ENCODE measurements around the gene TOMM40L.

Gene TOMM40L

DNA sequence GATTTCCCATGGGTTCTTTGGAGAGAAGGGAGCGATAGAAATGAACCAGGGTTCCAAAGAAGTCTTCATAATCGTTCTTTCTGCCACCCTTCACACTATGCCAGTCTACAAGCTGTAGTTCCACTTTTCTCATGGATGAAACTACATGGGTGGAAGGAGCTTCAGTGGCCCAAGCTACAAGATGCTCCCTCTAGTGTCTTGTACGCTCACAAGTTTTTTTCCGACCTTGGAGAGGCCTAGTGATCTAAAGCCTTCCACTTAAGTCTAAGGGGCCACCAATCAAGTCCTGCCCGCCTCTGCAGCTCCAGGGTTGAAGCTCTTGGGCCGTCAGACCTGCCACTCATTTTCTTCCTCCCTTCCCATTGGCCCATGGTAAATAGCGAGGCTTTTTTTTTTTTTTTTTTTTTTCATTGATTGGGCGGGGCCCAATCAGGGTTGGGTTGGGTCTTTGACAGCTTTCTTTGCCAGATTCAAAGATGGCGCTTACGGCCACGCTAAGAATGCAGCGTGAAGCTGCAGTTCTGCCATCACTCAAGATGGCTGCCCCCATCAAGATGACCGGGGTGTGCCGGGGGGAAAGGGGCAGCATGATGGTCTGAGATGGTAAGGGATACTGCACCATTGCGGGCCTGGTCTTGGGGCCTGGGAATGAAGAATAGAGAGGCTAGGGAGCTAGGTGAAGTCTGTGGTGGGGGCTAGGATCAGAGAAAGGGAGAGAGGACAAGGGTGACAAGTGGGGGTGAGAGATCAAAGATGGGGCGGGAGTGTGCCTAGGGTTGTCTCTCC lies at the start of gene TOMM40L:
Gene TOMM40L, plus strand, starts transcription at position 527 of the 786 bp plus-strand sequence. CDS start 430 bp downstream, outside the sequence.
- Histone ChIP-seq H3K9me3 (ENCODE audit: low read length) (no peaks in the 10 kb centered on the region), H3K36me3 (ENCODE audit: insufficient read depth, low read length) (peaks cover 19% of the 10 kb centered on the region), H3K4me3 (ENCODE audit: low read length) (peak within 1 kb of the TSS; percentile 90), H2AFZ (ENCODE audit: low read depth, low read length) (peak within 1 kb of the TSS; percentile 52), H3K27me3 (ENCODE audit: insufficient read depth, low read length) (no peaks in the 10 kb centered on the region), H3K4me1 (ENCODE audit: insufficient read depth, low read length) (peaks cover 10% of the 10 kb centered on the region)

GRCh38 chr1:161176468-161177111 lies 49.3 kb upstream of the TOMM40L start:
- H3K36me3 ChIP-seq (ENCODE audit: insufficient read depth, low read length): peaks cover 38% of the 10 kb centered on the region
- no peaks in the 10 kb centered on the region for H3K27me3 ChIP-seq (ENCODE audit: insufficient read depth, low read length)
- H3K4me1 ChIP-seq (ENCODE audit: insufficient read depth, low read length): peaks cover 12% of the 10 kb centered on the region
- H2AFZ ChIP-seq (ENCODE audit: low read depth, low read length): peak overlapping the region; percentile 57
- peak overlapping the region; percentile 66 for H3K4me3 ChIP-seq (ENCODE audit: low read length)
- no peaks in the 10 kb centered on the region for H3K9me3 ChIP-seq (ENCODE audit: low read length)

- Histone ChIP-seq H3K4me3 (ENCODE audit: low read length) (peak within 1 kb of the TSS; percentile 66), H3K4me1 (ENCODE audit: insufficient read depth, low read length) (peaks cover 12% of the 10 kb centered on the region), H3K9me3 (ENCODE audit: low read length) (no peaks in the 10 kb centered on the region), H3K27me3 (ENCODE audit: insufficient read depth, low read length) (no peaks in the 10 kb centered on the region), H3K36me3 (ENCODE audit: insufficient read depth, low read length) (peaks cover 31% of the 10 kb centered on the region), H2AFZ (ENCODE audit: low read depth, low read length) (peak within 1 kb of the TSS; percentile 57)
Measured at GRCh38 chr1:161177112-161177935, 48.5 kb upstream of the TOMM40L start, which contains the start of gene B4GALT3. TSS of gene B4GALT3 (minus strand) at chr1:161177507. CDS start at chr1:161176060, 1,447 bp downstream.

- H3K4me1 ChIP-seq (ENCODE audit: insufficient read depth, low read length): peaks cover 12% of the 10 kb centered on the region
- H2AFZ ChIP-seq (ENCODE audit: low read depth, low read length): peak overlapping the region; percentile 57
- H3K9me3 ChIP-seq (ENCODE audit: low read length): no peaks in the 10 kb centered on the region
- no peaks in the 10 kb centered on the region for H3K27me3 ChIP-seq (ENCODE audit: insufficient read depth, low read length)
- H3K36me3 ChIP-seq (ENCODE audit: insufficient read depth, low read length): peaks cover 27% of the 10 kb centered on the region
- peak overlapping the region; percentile 66 for H3K4me3 ChIP-seq (ENCODE audit: low read length)
Measured at GRCh38 chr1:161177936-161178244, 48.0 kb upstream of the TOMM40L start.

DNA sequence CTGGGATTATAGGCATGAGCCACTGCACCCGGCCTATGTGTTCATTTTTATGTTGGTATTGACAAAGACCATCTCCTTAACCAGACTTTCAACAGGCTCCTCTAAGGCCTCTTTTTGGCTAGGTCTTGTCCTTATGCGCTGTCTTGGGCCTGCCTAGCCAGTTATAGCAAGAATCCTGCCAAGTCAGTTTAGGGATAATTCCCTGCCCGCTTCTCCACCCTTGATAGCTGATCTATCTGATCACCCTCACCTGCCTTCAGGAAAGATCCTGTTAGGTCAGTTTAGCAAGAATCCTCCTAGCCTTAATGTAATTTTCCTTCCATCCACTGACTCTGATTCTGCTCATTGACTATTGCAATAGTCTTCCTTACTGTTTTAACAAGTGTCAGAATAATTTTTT lies 46.2 kb upstream of the TOMM40L start:
- no peaks in the 10 kb centered on the region for H3K27me3 ChIP-seq (ENCODE audit: insufficient read depth, low read length)
- H3K4me3 ChIP-seq (ENCODE audit: low read length): no peak overlapping the region
- no peaks in the 10 kb centered on the region for H3K9me3 ChIP-seq (ENCODE audit: low read length)
- H3K4me1 ChIP-seq (ENCODE audit: insufficient read depth, low read length): peaks cover 12% of the 10 kb centered on the region
- no peak overlapping the region for H2AFZ ChIP-seq (ENCODE audit: low read depth, low read length)
- peaks cover 13% of the 10 kb centered on the region for H3K36me3 ChIP-seq (ENCODE audit: insufficient read depth, low read length)

GRCh38 chr1:161180639-161181038 lies 45.2 kb upstream of the TOMM40L start:
- Histone ChIP-seq H3K36me3 (ENCODE audit: insufficient read depth, low read length) (peaks cover 4% of the 10 kb centered on the region), H3K4me1 (ENCODE audit: insufficient read depth, low read length) (peaks cover 12% of the 10 kb centered on the region), H3K27me3 (ENCODE audit: insufficient read depth, low read length) (no peaks in the 10 kb centered on the region), H2AFZ (ENCODE audit: low read depth, low read length) (no peak overlapping the region), H3K4me3 (ENCODE audit: low read length) (no peak overlapping the region), H3K9me3 (ENCODE audit: low read length) (no peaks in the 10 kb centered on the region)

GRCh38 chr1:161182214-161182613 lies 43.6 kb upstream of the TOMM40L start:
- no peaks in the 10 kb centered on the region for H3K9me3 ChIP-seq (ENCODE audit: low read length)
- H3K4me3 ChIP-seq (ENCODE audit: low read length): no peak overlapping the region
- no peaks in the 10 kb centered on the region for H3K36me3 ChIP-seq (ENCODE audit: insufficient read depth, low read length)
- peaks cover 2% of the 10 kb centered on the region for H3K4me1 ChIP-seq (ENCODE audit: insufficient read depth, low read length)
- no peak overlapping the region for H2AFZ ChIP-seq (ENCODE audit: low read depth, low read length)
- H3K27me3 ChIP-seq (ENCODE audit: insufficient read depth, low read length): no peaks in the 10 kb centered on the region

DNA sequence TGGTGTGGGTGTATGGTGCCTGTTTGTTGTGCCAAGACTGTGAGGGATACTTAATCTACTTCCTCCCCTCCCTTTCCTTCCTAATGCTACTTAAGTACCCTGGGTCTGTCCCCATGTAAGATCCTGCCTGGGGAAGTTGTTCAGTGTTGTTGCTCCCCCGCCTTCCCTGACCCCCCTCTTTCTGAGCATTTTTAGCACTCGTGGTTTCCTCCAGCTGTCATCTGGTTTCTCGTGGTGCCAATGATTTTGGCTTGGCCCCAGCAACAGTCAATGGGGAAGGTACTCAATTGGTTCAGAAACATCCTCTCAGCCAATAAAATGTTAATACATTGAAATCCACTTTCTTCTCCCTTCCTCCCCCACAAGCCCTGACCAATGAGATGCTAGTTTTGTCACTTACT lies 40.6 kb upstream of the TOMM40L start:
- Histone ChIP-seq H3K4me1 (ENCODE audit: insufficient read depth, low read length) (no peaks in the 10 kb centered on the region), H3K27me3 (ENCODE audit: insufficient read depth, low read length) (no peaks in the 10 kb centered on the region), H3K9me3 (ENCODE audit: low read length) (no peaks in the 10 kb centered on the region), H2AFZ (ENCODE audit: low read depth, low read length) (no peak overlapping the region), H3K4me3 (ENCODE audit: low read length) (no peak overlapping the region), H3K36me3 (ENCODE audit: insufficient read depth, low read length) (no peaks in the 10 kb centered on the region)

GRCh38 chr1:161185732-161186311 lies 40.0 kb upstream of the TOMM40L start:
- Histone ChIP-seq H3K27me3 (ENCODE audit: insufficient read depth, low read length) (no peaks in the 10 kb centered on the region), H3K4me1 (ENCODE audit: insufficient read depth, low read length) (peaks cover 3% of the 10 kb centered on the region), H3K36me3 (ENCODE audit: insufficient read depth, low read length) (no peaks in the 10 kb centered on the region), H3K4me3 (ENCODE audit: low read length) (no peak overlapping the region), H2AFZ (ENCODE audit: low read depth, low read length) (no peak overlapping the region), H3K9me3 (ENCODE audit: low read length) (no peaks in the 10 kb centered on the region)

DNA sequence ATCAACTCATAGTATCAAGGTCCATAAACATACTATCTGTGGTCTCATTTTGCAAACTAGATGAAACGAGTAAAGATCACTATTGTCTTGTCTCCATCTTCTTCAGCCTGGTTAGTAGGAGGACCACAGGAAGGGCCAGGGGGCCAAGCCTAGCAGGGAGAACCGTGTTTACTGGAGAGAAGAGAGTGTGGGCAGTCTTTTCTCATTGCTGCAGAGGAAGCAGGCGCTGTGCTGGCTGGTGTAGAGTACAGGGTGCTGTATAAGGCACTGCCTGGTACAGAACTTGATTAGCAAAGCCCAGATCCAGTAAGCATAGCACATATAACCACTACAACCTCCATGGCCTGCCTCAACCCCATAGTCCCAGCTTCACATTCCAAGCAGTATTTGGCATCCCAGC lies 38.5 kb upstream of the TOMM40L start:
- H3K27me3 ChIP-seq (ENCODE audit: insufficient read depth, low read length): no peaks in the 10 kb centered on the region
- no peaks in the 10 kb centered on the region for H3K36me3 ChIP-seq (ENCODE audit: insufficient read depth, low read length)
- no peak overlapping the region for H3K4me3 ChIP-seq (ENCODE audit: low read length)

GRCh38 chr1:161188381-161188780 lies 37.5 kb upstream of the TOMM40L start:
- no peak overlapping the region for H3K4me3 ChIP-seq (ENCODE audit: low read length)
- no peaks in the 10 kb centered on the region for H3K9me3 ChIP-seq (ENCODE audit: low read length)
- peaks cover 10% of the 10 kb centered on the region for H3K4me1 ChIP-seq (ENCODE audit: insufficient read depth, low read length)
- H2AFZ ChIP-seq (ENCODE audit: low read depth, low read length): no peak overlapping the region
- no peaks in the 10 kb centered on the region for H3K27me3 ChIP-seq (ENCODE audit: insufficient read depth, low read length)
- H3K36me3 ChIP-seq (ENCODE audit: insufficient read depth, low read length): no peaks in the 10 kb centered on the region

More for the DNA sequence above, 38.5 kb upstream of the TOMM40L start:
- Histone ChIP-seq H2AFZ (ENCODE audit: low read depth, low read length) (no peak overlapping the region), H3K4me1 (ENCODE audit: insufficient read depth, low read length) (peaks cover 4% of the 10 kb centered on the region), H3K9me3 (ENCODE audit: low read length) (no peaks in the 10 kb centered on the region)

DNA sequence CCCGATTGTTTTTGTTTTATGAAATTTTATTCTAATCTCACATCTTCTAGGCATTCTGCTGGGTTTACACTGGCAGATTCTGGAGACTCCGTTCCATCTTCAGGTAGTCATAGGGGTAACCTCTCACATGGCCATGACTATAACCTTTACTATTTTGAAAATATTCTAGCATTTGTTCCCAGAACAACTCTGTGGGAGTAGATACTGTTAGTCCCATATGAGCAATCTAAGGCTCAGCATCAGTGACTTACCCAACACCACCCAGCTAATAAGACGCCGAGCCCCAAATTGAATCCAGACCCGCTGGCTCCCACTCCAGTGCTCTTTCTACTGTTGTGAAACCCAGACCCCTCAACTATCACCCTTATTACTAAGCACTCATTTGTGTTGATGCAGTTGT lies 36.8 kb upstream of the TOMM40L start:
- peaks cover 10% of the 10 kb centered on the region for H3K4me1 ChIP-seq (ENCODE audit: insufficient read depth, low read length)
- no peak overlapping the region for H2AFZ ChIP-seq (ENCODE audit: low read depth, low read length)
- H3K36me3 ChIP-seq (ENCODE audit: insufficient read depth, low read length): no peaks in the 10 kb centered on the region
- H3K4me3 ChIP-seq (ENCODE audit: low read length): no peak overlapping the region
- no peaks in the 10 kb centered on the region for H3K9me3 ChIP-seq (ENCODE audit: low read length)
- no peaks in the 10 kb centered on the region for H3K27me3 ChIP-seq (ENCODE audit: insufficient read depth, low read length)
